Activated T-cell treated with anti-CD3 and anti-CD28 coated beads, Interleukin-2, amount 50 U/mL, for 24 hours (primary cell): ENCODE results near the gene SIPA1L3.
"Not testable (repeated sequence)": the region's sequence is repeated elsewhere in the genome, so short reads cannot be mapped to it uniquely, and the experiment has no call there.

Experiments used
- DNase-seq: peaks from one replicate; pipeline ENCODE4 v3.0.0-alpha.2; 2020
- H3K27ac Mint-ChIP-seq: 2 replicates; pipeline ENCODE4 v1.8.0; 2020; ENCODE audit warnings: mild to moderate bottlenecking, mixed read lengths
- H3K27me3 Mint-ChIP-seq: 2 replicates; pipeline ENCODE4 v1.8.0; 2020; ENCODE audit warnings: mixed read lengths
- H3K36me3 Mint-ChIP-seq: 2 replicates; pipeline ENCODE4 v1.8.0; 2020; ENCODE audit warnings: low read depth, mixed read lengths
- H3K4me1 Mint-ChIP-seq: 2 replicates; pipeline ENCODE4 v1.8.0; 2020; ENCODE audit warnings: low read depth, mixed read lengths
- H3K4me3 Mint-ChIP-seq: 2 replicates; pipeline ENCODE4 v1.8.0; 2020; ENCODE audit warnings: mild to moderate bottlenecking, moderate library complexity, mixed read lengths
- H3K9me3 Mint-ChIP-seq: 2 replicates; pipeline ENCODE4 v1.8.0; 2020; ENCODE audit warnings: mixed read lengths

The SIPA1L3 gene

GRCh38 chr19:37906869-37907734, at the start of gene SIPA1L3:
SIPA1L3 (plus strand) TSS chr19:37907208; CDS start chr19:38081566, 174,358 bp downstream.
- peak; percentile 94 for DNase-seq
- no peaks in the 10 kb centered on the region for H3K27me3 Mint-ChIP-seq
- peak within 1 kb of the TSS; percentile 93 for H3K27ac Mint-ChIP-seq
- peak within 1 kb of the TSS; percentile 91 for H3K4me3 Mint-ChIP-seq
- no peaks in the 10 kb centered on the region for H3K9me3 Mint-ChIP-seq
- peaks cover 34% of the 10 kb centered on the region for H3K4me1 Mint-ChIP-seq
- peaks cover 5% of the 10 kb centered on the region for H3K36me3 Mint-ChIP-seq

- H3K36me3 Mint-ChIP-seq, result no peaks in the 10 kb centered on the region
- H3K4me3 Mint-ChIP-seq, result no peak overlapping the region
- no peak overlapping the region for H3K27ac Mint-ChIP-seq
- H3K4me1 Mint-ChIP-seq, result no peaks in the 10 kb centered on the region
- H3K27me3 Mint-ChIP-seq, result peaks cover 10% of the 10 kb centered on the region
- H3K9me3 Mint-ChIP-seq, result no peaks in the 10 kb centered on the region
- no peak for DNase-seq
Measured at GRCh38 chr19:37864501-37864900, 42.5 kb upstream of the SIPA1L3 start.

- H3K27ac Mint-ChIP-seq, H3K36me3 Mint-ChIP-seq, H3K4me1 Mint-ChIP-seq, DNase-seq, H3K4me3 Mint-ChIP-seq, H3K9me3 Mint-ChIP-seq: not testable (repeated sequence)
- H3K27me3 Mint-ChIP-seq, result peaks cover 19% of the 10 kb centered on the region
Measured at GRCh38 chr19:37865930-37866329, 41.1 kb upstream of the SIPA1L3 start.

- peaks cover 4% of the 10 kb centered on the region for H3K9me3 Mint-ChIP-seq
- H3K27me3 Mint-ChIP-seq, result peaks cover 24% of the 10 kb centered on the region
- no peak overlapping the region for H3K27ac Mint-ChIP-seq
- H3K4me1 Mint-ChIP-seq, result no peaks in the 10 kb centered on the region
- H3K36me3 Mint-ChIP-seq, result no peaks in the 10 kb centered on the region
- DNase-seq, result no peak
- H3K4me3 Mint-ChIP-seq, result no peak overlapping the region
Measured at GRCh38 chr19:37867831-37868230, 39.2 kb upstream of the SIPA1L3 start.

GRCh38 chr19:37869766-37870340, 37.2 kb upstream of the SIPA1L3 start:
- H3K27ac Mint-ChIP-seq, result no peak overlapping the region
- H3K4me3 Mint-ChIP-seq, result no peak overlapping the region

GRCh38 chr19:37872383-37872782, 34.6 kb upstream of the SIPA1L3 start:
- Mint-ChIP-seq H3K27me3 (peaks cover 19% of the 10 kb centered on the region), H3K36me3 (no peaks in the 10 kb centered on the region), H3K9me3 (peaks cover 4% of the 10 kb centered on the region), H3K27ac (no peak overlapping the region), H3K4me1 (no peaks in the 10 kb centered on the region), H3K4me3 (no peak overlapping the region)
- no peak for DNase-seq

More at GRCh38 chr19:37869766-37870340, 37.2 kb upstream of the SIPA1L3 start:
- Mint-ChIP-seq H3K36me3 (no peaks in the 10 kb centered on the region), H3K27me3 (peaks cover 24% of the 10 kb centered on the region), H3K4me1 (no peaks in the 10 kb centered on the region), H3K9me3 (peaks cover 4% of the 10 kb centered on the region)
- no peak for DNase-seq

- Mint-ChIP-seq H3K36me3 (no peaks in the 10 kb centered on the region), H3K27ac (no peak overlapping the region), H3K9me3 (peaks cover 2% of the 10 kb centered on the region), H3K4me1 (no peaks in the 10 kb centered on the region), H3K27me3 (peaks cover 11% of the 10 kb centered on the region), H3K4me3 (no peak overlapping the region)
- DNase-seq, result no peak
Measured at GRCh38 chr19:37874784-37875183, 32.2 kb upstream of the SIPA1L3 start.

- H3K4me1 Mint-ChIP-seq, result no peaks in the 10 kb centered on the region
- no peak overlapping the region for H3K27ac Mint-ChIP-seq
- no peaks in the 10 kb centered on the region for H3K9me3 Mint-ChIP-seq
- peaks cover 5% of the 10 kb centered on the region for H3K27me3 Mint-ChIP-seq
- no peak overlapping the region for H3K4me3 Mint-ChIP-seq
- no peak for DNase-seq
- H3K36me3 Mint-ChIP-seq, result no peaks in the 10 kb centered on the region
Measured at GRCh38 chr19:37876032-37876431, 31.0 kb upstream of the SIPA1L3 start.

GRCh38 chr19:37877147-37877546, 29.9 kb upstream of the SIPA1L3 start:
- Mint-ChIP-seq H3K27ac (no peak overlapping the region), H3K9me3 (peaks cover 5% of the 10 kb centered on the region), H3K4me1 (no peaks in the 10 kb centered on the region), H3K4me3 (no peak overlapping the region), H3K36me3 (no peaks in the 10 kb centered on the region), H3K27me3 (no peaks in the 10 kb centered on the region)
- DNase-seq, result no peak

GRCh38 chr19:37885392-37885791, 21.6 kb upstream of the SIPA1L3 start:
- H3K4me1 Mint-ChIP-seq, result no peaks in the 10 kb centered on the region
- no peak overlapping the region for H3K4me3 Mint-ChIP-seq
- H3K9me3 Mint-ChIP-seq, result peaks cover 14% of the 10 kb centered on the region
- H3K36me3 Mint-ChIP-seq, result no peaks in the 10 kb centered on the region
- H3K27me3 Mint-ChIP-seq, result no peaks in the 10 kb centered on the region
- no peak for DNase-seq
- H3K27ac Mint-ChIP-seq, result no peak overlapping the region

- Mint-ChIP-seq H3K9me3 (peaks cover 13% of the 10 kb centered on the region), H3K4me3 (no peak overlapping the region), H3K36me3 (no peaks in the 10 kb centered on the region), H3K27me3 (peaks cover 3% of the 10 kb centered on the region), H3K4me1 (no peaks in the 10 kb centered on the region), H3K27ac (no peak overlapping the region)
- DNase-seq, result no peak
Measured at GRCh38 chr19:37886571-37886970, 20.4 kb upstream of the SIPA1L3 start.

- DNase-seq, result no peak
- no peak overlapping the region for H3K4me3 Mint-ChIP-seq
- H3K9me3 Mint-ChIP-seq, result no peaks in the 10 kb centered on the region
- H3K27ac Mint-ChIP-seq, result no peak overlapping the region
- no peaks in the 10 kb centered on the region for H3K36me3 Mint-ChIP-seq
- H3K27me3 Mint-ChIP-seq, result peaks cover 15% of the 10 kb centered on the region
- peaks cover 3% of the 10 kb centered on the region for H3K4me1 Mint-ChIP-seq
Measured at GRCh38 chr19:37893845-37894575, 13.0 kb upstream of the SIPA1L3 start.

GRCh38 chr19:37896180-37896579, 10.8 kb upstream of the SIPA1L3 start:
- H3K4me1 Mint-ChIP-seq, result peaks cover 3% of the 10 kb centered on the region
- H3K27me3 Mint-ChIP-seq, result peaks cover 15% of the 10 kb centered on the region
- H3K36me3 Mint-ChIP-seq, result no peaks in the 10 kb centered on the region
- H3K27ac Mint-ChIP-seq, result no peak overlapping the region
- H3K4me3 Mint-ChIP-seq, result no peak overlapping the region
- DNase-seq, result no peak
- no peaks in the 10 kb centered on the region for H3K9me3 Mint-ChIP-seq

- no peak for DNase-seq
- Mint-ChIP-seq H3K36me3 (no peaks in the 10 kb centered on the region), H3K27ac (no peak overlapping the region), H3K4me3 (no peak overlapping the region), H3K9me3 (no peaks in the 10 kb centered on the region), H3K27me3 (no peaks in the 10 kb centered on the region), H3K4me1 (peaks cover 3% of the 10 kb centered on the region)
Measured at GRCh38 chr19:37899453-37899852, 7.6 kb upstream of the SIPA1L3 start.

- no peak overlapping the region for H3K27ac Mint-ChIP-seq
- DNase-seq, result no peak
- no peaks in the 10 kb centered on the region for H3K27me3 Mint-ChIP-seq
- H3K36me3 Mint-ChIP-seq, result no peaks in the 10 kb centered on the region
- H3K9me3 Mint-ChIP-seq, result no peaks in the 10 kb centered on the region
- no peak overlapping the region for H3K4me3 Mint-ChIP-seq
- peaks cover 3% of the 10 kb centered on the region for H3K4me1 Mint-ChIP-seq
Measured at GRCh38 chr19:37899966-37900365, 7.0 kb upstream of the SIPA1L3 start.
